GM12878 (cell line): Measurements from ENCODE around the gene CCT6B. TPM values are rescaled to one million over a fixed set of nuclear protein-coding genes. Genes with fewer than 3 reads are reported as not detected.
A peak's percentile ranks its signal among the peaks of the same experiment; 100 is the strongest.

ENCODE experiments used
- ATAC-seq: fragments of 200-7000 bp; cut with Tn5 transposase; 3 replicates; pipeline ENCODE4 v1.9.1; 2020; ENCODE audit warnings: mild to moderate bottlenecking, moderate library complexity
- BruUV-seq: library from RNA; stranded (reverse); fragments of 400-500 nt; replicated peaks from 2 replicates; lab custom pipeline; 2021; lab: Mats Ljungman, UMichigan
- CTCF ChIA-PET: fragments of 300-600 bp; sonication (Branson Sonifier 250); formaldehyde crosslinking; extraction: SDS; loops from one replicate; lab custom pipeline; 2021; ENCODE audit warnings: inconsistent platforms; lab: Yijun Ruan, JAX
- POLR2A ChIA-PET: fragments of 350-600 bp; formaldehyde crosslinking; extraction: SDS; loops from one replicate; lab custom pipeline; 2021; ENCODE audit warnings: inconsistent platforms; lab: Charles Lee
- RAD21 ChIA-PET: fragments of 300-600 bp; sonication (Branson Sonifier 250); formaldehyde crosslinking; loops from one replicate; lab custom pipeline; 2023; ENCODE audit warnings: antibody characterized with exemption; ENCODE audit not compliant: unreplicated experiment; lab: Charles Lee
- SMC1A ChIA-PET: fragments of 300-600 bp; sonication (Branson Sonifier 250); formaldehyde crosslinking; loops from one replicate; lab custom pipeline; 2023; ENCODE audit not compliant: unreplicated experiment, uncharacterized antibody; lab: Charles Lee
- DNase-seq: peaks from one replicate; pipeline ENCODE4 v3.0.0-alpha.2; 2011; ENCODE audit warnings: low read depth, low spot score
- FAIRE-seq: peaks from 3 replicates; lab custom pipeline; 2011; peaks lifted over from hg19 to GRCh38; lab: Jason Lieb, UNC
- H2AFZ ChIP-seq: 2 replicates; pipeline ENCODE4 v1.6.0; 2011; ENCODE audit warnings: low read depth, low read length, control low read depth; ENCODE audit not compliant: control insufficient read depth
- H3K27ac ChIP-seq: 2 replicates; pipeline ENCODE4 v1.5.1; 2011; ENCODE audit warnings: control low read depth; ENCODE audit not compliant: control insufficient read depth, insufficient read depth
- H3K27me3 ChIP-seq, 2 experiments: replicated peaks in 1 of 2; 2 replicates each; pipeline versions ENCODE4 v1.6.0 to v1.6.1; 2011; ENCODE audit warnings: low read length in 1 of 2; ENCODE audit not compliant: control insufficient read depth in 2 of 2, insufficient read depth in 2 of 2
- H3K36me3 ChIP-seq, 2 experiments: 2 replicates each; pipeline ENCODE4 v1.5.1; 2011; ENCODE audit warnings: low read length in 1 of 2; ENCODE audit not compliant: control insufficient read depth in 2 of 2, insufficient read depth in 2 of 2
- H3K4me1 ChIP-seq: 2 replicates; pipeline ENCODE4 v1.6.1; 2011; ENCODE audit warnings: mild to moderate bottlenecking, low read length, moderate library complexity, mixed read lengths; ENCODE audit not compliant: control insufficient read depth, insufficient read depth
- H3K4me2 ChIP-seq: 2 replicates; pipeline ENCODE4 v1.6.0; 2011; ENCODE audit warnings: control low read depth; ENCODE audit not compliant: control insufficient read depth, insufficient read depth
- H3K4me3 ChIP-seq: fragments of 200-600 bp; sonication (generic); 2 replicates; pipeline ENCODE4 v1.5.1; 2016
- H3K79me2 ChIP-seq: 2 replicates; pipeline ENCODE4 v1.6.0; 2011; ENCODE audit warnings: low read length; ENCODE audit not compliant: control insufficient read depth, insufficient read depth
- H3K9ac ChIP-seq: 2 replicates; pipeline ENCODE4 v1.8.0; 2011; ENCODE audit warnings: low read length, control low read depth, mixed read lengths; ENCODE audit not compliant: control insufficient read depth, insufficient read depth
- H3K9me3 ChIP-seq: replicated peaks from 3 replicates; pipeline ENCODE4 v1.5.1; 2011; ENCODE audit warnings: mild to moderate bottlenecking, low read length; ENCODE audit not compliant: control insufficient read depth, insufficient read depth
- H4K20me1 ChIP-seq: 2 replicates; pipeline ENCODE4 v1.6.0; 2011; ENCODE audit not compliant: control insufficient read depth, insufficient read depth
- BCL11A ChIP-seq: IDR thresholded peaks from 2 replicates; pipeline ENCODE4 v1.6.1; 2011; ENCODE audit warnings: low read depth, low read length
- BRCA1 ChIP-seq: IDR thresholded peaks from 2 replicates; pipeline ENCODE4 v1.6.1; 2011; ENCODE audit warnings: low read depth, low read length, improper control_type of control experiment
- CUX1 ChIP-seq: IDR thresholded peaks from 2 replicates; pipeline ENCODE4 v1.6.1; 2012; ENCODE audit warnings: improper control_type of control experiment, low read depth, low read length; ENCODE audit not compliant: insufficient replicate concordance
- MTA2 ChIP-seq: fragments of 450-650 bp; IDR thresholded peaks from 2 replicates; pipeline ENCODE4 v1.6.1; 2016; ENCODE audit warnings: low read depth, mild to moderate bottlenecking, moderate library complexity
- MYC ChIP-seq: IDR thresholded peaks from 2 replicates; pipeline ENCODE4 v1.6.1; 2011; ENCODE audit warnings: mild to moderate bottlenecking, low read length, moderate library complexity, inconsistent platforms; ENCODE audit not compliant: insufficient read depth, insufficient replicate concordance, insufficient read length, severe bottlenecking
- NBN ChIP-seq: fragments of 450-650 bp; IDR thresholded peaks from 2 replicates; pipeline ENCODE4 v1.6.1; 2016
- NFIC ChIP-seq: IDR thresholded peaks from 2 replicates; pipeline ENCODE4 v1.6.1; 2012; ENCODE audit warnings: low read depth, mild to moderate bottlenecking, inconsistent platforms, low read length, moderate library complexity
- NR2C1 ChIP-seq: fragments of 450-650 bp; IDR thresholded peaks from 2 replicates; pipeline ENCODE4 v1.6.1; 2017; ENCODE audit warnings: antibody characterized with exemption, mild to moderate bottlenecking, moderate library complexity
- POLR2A ChIP-seq: IDR thresholded peaks from 2 replicates; pipeline ENCODE4 v1.6.1; 2011; ENCODE audit warnings: low read depth, mild to moderate bottlenecking, low read length
- POLR2AphosphoS2 ChIP-seq: IDR thresholded peaks from 2 replicates; pipeline ENCODE4 v1.6.1; 2011; ENCODE audit warnings: low read depth, mild to moderate bottlenecking, low read length, improper control_type of control experiment, moderate library complexity
- RAD21 ChIP-seq: IDR thresholded peaks from 2 replicates; pipeline ENCODE4 v1.6.1; 2011; ENCODE audit warnings: mild to moderate bottlenecking, low read depth, low read length, moderate library complexity; ENCODE audit not compliant: insufficient read depth
- RBBP5 ChIP-seq: fragments of 200-600 bp; sonication (generic); conservative IDR thresholded peaks from 2 replicates; pipeline ENCODE4 v1.6.1; 2016
- SP1 ChIP-seq: IDR thresholded peaks from one replicate; pipeline ENCODE4 v1.6.1; 2011; ENCODE audit warnings: low read depth, low read length
- SPI1 ChIP-seq: IDR thresholded peaks from 2 replicates; pipeline ENCODE4 v1.6.1; 2011; ENCODE audit warnings: low read depth, mild to moderate bottlenecking, low read length, moderate library complexity, borderline replicate concordance; ENCODE audit not compliant: insufficient read depth
- USF2 ChIP-seq: IDR thresholded peaks from 2 replicates; pipeline ENCODE4 v1.6.1; 2011; ENCODE audit warnings: low read depth, low read length, improper control_type of control experiment, borderline replicate concordance
- WGBS: methylation state at CpG from one replicate; pipeline ENCODE4 v1.1.6; 2016; ENCODE audit warnings: low lambda C conversion rate; ENCODE audit not compliant: insufficient replicate concordance, insufficient coverage; ENCODE audit errors: missing lambda C conversion rate; 5-methylcytosine and 5-hydroxymethylcytosine counted together
- in situ Hi-C: fragments of 300-500 bp; cut with MboI; formaldehyde crosslinking; loops from 9 replicates; pipeline ENCODE4 v1.14.3; 2018; ENCODE audit warnings: mixed read lengths
- intact Hi-C: fragments of 100-400 bp; cut with micrococcal nuclease; formaldehyde crosslinking; loops from one replicate; pipeline ENCODE4 v1.14.2; 2022; ENCODE audit not compliant: unreplicated experiment
- polyA plus RNA-seq, 11 experiments: library from polyadenylated mRNA; depleted of rRNA in 4 of 11; unstranded in 6 of 11; stranded (reverse) in 5 of 11; fragments of >200 nt; fragmentation: Nextera tagmentation in 4 of 11; fragmentation: Illumina TruSeq in 1 of 11; extraction: Ambion mirVana in 4 of 11; extraction: Trizol in 1 of 11; gene quantifications; 1 replicate in 1 of 11; 2 replicates in 10 of 11; pipeline versions ENCODE4 v1.2.1 to v1.2.3, GENCODE V29; 2011 to 2016; ENCODE audit warnings: inconsistent platforms in 2 of 11, missing spikeins in 2 of 11, low read depth in 1 of 11
- total RNA-seq, 4 experiments: library from RNA; depleted of rRNA in 3 of 4; stranded (reverse); fragments of >200 nt in 3 of 4; fragmentation: Illumina TruSeq in 1 of 4; extraction: Trizol in 1 of 4; gene quantifications; 2 replicates each; pipeline versions ENCODE4 v1.2.1 to v1.2.3, GENCODE V29; 2013 to 2021

CCT6B gene
- total and polyA plus RNA-seq, 10 of the 15 experiments (the other 5 are each of a cell fraction or from before 2014, with no cell fraction given): 1.6 to 6.1 (median 2.6) TPM

- TF ChIP-seq CUX1: no peak
- no peak for TF ChIP-seq NFIC
- TF ChIP-seq BCL11A: no peak
These were observed 19.6 kb upstream of the CCT6B start (continued) for GRCh38 chr17:34980681-34981537.

GRCh38 chr17:34980353-34980680, 19.1 kb upstream of the CCT6B start, which contains the start of gene LIG3:
LIG3 (plus strand) TSS chr17:34980512; CDS start chr17:34983006, 2,494 bp downstream.
- RAD21 ChIA-PET: interaction anchor here (1.0 to 2.4 kb wide), 7 partner anchors 67 to 138 kb away, joined by 3 to 17 read pairs (median 4); no protein-coding TSS in a partner anchor
- TF ChIP-seq RAD21: no peak
- peak; percentile 13 for TF ChIP-seq SP1
- no peak for TF ChIP-seq BRCA1
- no peak for TF ChIP-seq NBN
- TF ChIP-seq NR2C1: no peak
- TF ChIP-seq POLR2AphosphoS2: peak; percentile 82
- TF ChIP-seq MYC: peak; percentile 67
- no peak for TF ChIP-seq MTA2
- TF ChIP-seq POLR2A: peak; percentile 79
- no peak for TF ChIP-seq SPI1
- peak; percentile 82 for TF ChIP-seq USF2
- TF ChIP-seq RBBP5: 0 out of 2 replicates have a peak, but pooled peaks have one; percentile 30

More at GRCh38 chr17:34980353-34980680, 19.1 kb upstream of the CCT6B start, which contains the start of gene LIG3:
- Histone ChIP-seq H3K4me1 (peaks cover 12% of the 10 kb centered on the region), H3K9ac (peak within 1 kb of the TSS; percentile 89), H3K27me3 (no peaks in the 10 kb centered on the region), H3K79me2 (peaks cover 22% of the 10 kb centered on the region), H2AFZ (peak within 1 kb of the TSS; percentile 77), H3K4me2 (peak within 1 kb of the TSS; percentile 91), H3K27ac (peak within 1 kb of the TSS; percentile 85), H3K9me3 (no peaks in the 10 kb centered on the region), H3K4me3 (peak within 1 kb of the TSS; percentile 89), H3K36me3 (peaks cover 0 to 4% of the 10 kb centered on the region in 2 experiments; a peak in 1 of 4 replicates), H4K20me1 (no peaks in the 10 kb centered on the region)
- SMC1A ChIA-PET: interaction anchor here (1.5 to 2.6 kb wide), 2 partner anchors 18 to 138 kb away, joined by 3 to 20 read pairs; no protein-coding TSS in a partner anchor
- POLR2A ChIA-PET: interaction anchor here (0.9 to 2.5 kb wide), 5 partner anchors 13 to 139 kb away, joined by 4 to 8 read pairs (median 6); partner anchors contain the start of genes CCT6B, RAD51D and ZNF830
- peak; percentile 95 for FAIRE-seq
- under 1% methylated on average over 34 of the region's 39 CpGs for WGBS
- ATAC-seq: peak; percentile 82
- peak; percentile 72 for DNase-seq
- CTCF ChIA-PET: interaction anchor here (3.5 to 3.9 kb wide), 2 partner anchors 109 to 138 kb away, joined by 12 to 16 read pairs; no protein-coding TSS in a partner anchor
- in situ Hi-C loops: no loop called here
- intact Hi-C loops: loop anchor here (5.0 to 10.0 kb wide), 3 partner anchors 107 to 556 kb away; partner anchors contain the start of gene RAD51D
- no TSS peak for BruUV-seq
